Pons (tissue), 1 donor: ENCODE data around the gene BCR.
"Not testable (repeated sequence)": the region's sequence is repeated elsewhere in the genome, so short reads cannot be mapped to it uniquely, and the experiment has no call there.

Source experiments
- DNase-seq: peaks from one replicate; pipeline ENCODE4 v3.0.0-alpha.2; 2016; ENCODE audit warnings: low spot score

BCR gene

DNA sequence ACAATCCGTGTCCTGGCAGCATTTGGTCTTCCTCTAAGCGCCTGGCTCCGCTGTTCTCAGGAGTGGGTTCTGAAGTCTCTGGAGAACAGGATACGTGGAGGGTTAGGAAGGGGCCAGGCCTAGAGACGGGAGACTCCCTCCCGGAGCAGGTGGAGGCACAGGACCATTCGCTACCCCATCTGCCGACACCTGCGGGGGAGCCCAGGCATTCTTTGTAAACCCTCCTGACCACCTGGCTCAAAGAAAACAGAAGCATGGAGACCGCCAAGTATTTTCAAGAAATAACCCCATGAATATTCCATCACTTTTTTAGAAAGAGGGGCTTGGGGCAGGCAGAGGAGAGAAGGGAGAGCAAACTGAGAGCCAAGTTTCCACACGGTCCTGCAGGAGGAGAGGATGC lies 136.3 kb downstream of the BCR start:
- DNase-seq, result not testable (repeated sequence)

DNA sequence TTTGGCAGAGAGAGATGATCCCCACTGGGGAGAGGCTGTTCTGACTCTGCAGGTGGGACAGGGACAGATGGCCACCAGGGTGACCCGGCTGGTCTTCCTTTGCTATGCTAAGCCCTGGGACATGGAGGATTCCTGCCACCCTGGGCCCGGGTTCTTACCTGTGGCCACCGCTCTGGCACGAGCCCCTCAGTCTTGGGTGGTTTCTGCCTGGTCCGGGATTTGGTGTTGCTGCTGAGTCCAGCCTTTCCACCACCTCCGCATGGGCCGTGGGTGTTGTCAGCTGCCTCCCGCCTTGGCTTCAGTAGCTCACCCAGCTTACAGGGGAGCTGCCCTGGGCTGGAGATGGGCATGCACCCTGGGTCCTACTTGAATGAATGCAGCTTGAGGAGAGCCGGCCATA lies 138.0 kb downstream of the BCR start:
- DNase-seq, result not testable (repeated sequence)

DNA sequence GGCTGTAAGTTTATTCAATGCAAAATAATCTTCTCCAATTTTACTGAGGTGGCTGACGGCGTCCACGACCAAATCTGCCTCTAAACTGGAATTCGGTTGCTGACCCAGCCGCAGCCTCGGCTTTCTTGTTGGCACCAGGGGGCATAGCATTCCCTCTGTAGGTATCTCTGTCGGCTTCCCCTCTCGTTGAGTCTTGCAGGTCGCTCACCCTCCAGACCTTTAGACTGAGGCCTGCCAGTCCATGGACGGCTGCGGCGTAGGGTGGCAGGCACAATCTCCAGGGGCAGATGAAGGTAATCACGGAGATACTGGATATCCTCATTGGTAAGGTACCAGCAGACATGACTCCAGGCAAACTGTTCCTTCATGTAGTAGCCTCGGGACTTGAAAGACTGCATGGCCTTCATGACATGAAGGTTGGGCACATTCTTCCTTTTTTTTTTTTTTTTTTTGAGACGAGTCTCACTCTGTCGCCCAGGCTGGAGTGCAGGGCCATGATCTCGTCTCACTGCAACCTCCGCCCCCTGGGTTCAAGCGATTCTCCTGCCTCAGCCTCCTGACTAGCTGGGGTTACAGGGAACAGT lies 142.3 kb downstream of the BCR start:
- not testable (repeated sequence) for DNase-seq

DNA sequence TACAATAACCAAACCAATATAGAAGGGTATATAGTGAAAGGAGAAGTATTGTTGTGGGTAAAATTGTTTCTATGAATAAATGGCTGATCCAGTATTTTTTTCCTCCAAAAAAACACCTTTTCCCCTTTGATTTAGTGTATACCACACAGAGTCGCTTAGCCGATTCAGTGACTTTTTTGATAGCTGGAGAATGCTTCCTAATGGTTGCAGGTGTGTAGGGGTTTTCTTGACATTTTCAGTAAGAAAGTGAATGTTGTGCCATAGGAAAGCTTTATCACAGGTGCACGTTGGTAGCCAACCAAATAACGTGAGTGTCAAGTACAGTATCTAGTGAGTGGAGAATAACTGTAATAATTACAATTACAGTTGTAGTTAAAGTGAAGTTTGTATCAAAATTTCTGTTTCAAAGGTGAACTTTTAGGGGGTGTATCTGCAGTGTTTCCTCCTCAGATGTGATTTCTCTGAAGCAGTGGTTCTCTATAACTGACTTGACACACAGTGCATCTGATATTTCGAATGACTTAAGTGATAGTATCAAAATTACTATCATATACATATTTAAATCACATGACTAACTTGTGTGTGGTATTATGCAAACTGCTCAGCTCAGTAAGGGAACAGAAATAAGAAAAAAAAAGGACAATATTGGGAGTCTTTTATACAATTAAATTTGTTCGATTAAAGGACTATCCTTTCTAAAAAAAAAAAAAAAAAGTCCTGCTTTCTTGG lies 143.8 kb downstream of the BCR start:
- DNase-seq, result not testable (repeated sequence)

DNA sequence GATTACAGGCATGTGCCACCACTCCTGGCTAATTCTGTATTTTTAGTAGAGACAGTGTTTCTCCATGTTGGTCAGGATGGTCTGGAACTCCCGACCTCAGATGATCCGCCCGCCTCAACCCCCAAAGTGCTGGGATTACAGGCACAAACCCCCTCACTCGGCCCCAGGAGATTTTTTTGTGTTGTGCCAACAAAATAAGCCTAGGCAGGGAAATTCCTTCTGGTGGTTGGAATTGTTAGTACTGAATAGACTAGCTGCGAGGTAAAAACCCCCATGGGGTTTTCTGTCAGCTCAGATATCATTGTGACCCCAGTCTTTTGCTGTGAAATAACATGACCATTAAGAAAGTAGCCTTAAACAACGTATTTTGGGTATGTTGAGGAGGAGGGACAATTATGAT lies 144.9 kb downstream of the BCR start:
- no peak for DNase-seq

DNA sequence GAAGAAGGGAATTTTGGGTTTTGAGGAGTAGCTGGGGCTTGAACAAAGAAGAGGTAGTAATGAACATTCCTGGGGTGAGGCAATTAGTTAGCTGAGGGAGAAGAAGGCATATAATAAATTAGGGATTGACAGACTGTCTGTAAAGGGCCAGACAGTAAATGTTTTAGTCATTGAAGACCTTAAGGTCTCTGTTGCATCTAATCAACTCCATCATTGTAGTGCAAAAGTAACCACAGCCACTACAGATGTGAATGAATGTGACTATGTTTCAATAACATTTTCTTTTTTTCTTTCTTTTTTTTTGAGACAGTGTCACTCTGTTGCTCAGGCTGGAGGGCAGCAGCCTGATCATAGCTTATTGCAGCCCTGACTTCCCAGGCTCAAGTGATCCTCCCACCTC lies 153.5 kb downstream of the BCR start:
- DNase-seq, result not testable (repeated sequence)

DNA sequence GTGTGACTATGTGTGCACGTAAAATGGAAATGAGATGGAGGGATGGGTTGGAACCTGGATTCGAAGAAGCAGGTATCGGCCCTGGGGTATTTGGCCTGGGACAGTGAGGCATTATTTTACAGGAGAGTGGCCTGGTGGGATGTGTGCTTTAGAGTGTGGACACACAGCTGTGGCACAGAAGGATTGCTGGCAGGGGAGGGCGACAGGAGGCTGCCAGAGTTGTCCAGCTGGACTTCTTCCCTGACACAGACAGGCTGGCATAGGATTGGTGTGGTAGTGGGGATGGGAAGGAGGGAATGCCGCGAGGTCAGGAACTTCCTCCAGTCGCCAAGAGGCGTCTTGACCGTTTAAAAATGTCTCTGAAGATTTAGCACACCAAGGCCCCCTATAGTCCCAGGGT lies 157.4 kb downstream of the BCR start:
- not testable (repeated sequence) for DNase-seq

DNA sequence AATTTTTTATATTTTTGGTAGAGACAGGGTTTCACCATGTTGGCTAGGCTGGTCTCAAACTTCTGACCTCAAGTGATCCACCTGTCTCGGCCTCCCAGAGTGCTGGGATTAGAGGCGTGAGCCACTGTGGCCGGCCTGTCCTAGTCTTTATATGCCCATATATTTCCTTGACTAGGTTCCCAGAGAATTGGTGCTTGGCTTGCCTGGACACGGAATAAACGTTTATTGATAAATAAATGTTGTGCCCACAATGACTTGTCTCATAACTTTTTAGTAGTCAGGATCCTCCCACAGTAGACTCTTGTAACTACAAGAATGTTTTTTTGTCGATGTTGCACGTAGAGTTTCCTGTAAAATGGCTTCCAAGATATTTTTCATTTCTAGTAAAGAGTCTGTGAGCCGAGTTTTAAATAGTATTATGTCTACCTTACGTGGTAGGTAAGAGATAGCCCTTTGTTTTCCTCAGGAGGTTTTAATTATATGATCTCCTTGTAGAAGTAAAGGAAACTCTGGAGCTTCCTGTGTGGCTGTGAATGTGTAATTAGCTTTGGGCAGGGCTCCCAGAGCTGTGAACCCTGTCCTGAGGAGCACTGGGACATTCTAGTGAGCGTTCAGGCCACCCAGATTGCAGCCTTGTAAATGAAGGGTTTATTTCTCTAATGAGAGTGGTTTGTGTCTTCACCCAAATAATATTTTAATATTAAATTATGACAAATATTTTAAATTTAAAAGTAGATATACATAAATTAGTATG lies 161.8 kb downstream of the BCR start:
- not testable (repeated sequence) for DNase-seq

DNA sequence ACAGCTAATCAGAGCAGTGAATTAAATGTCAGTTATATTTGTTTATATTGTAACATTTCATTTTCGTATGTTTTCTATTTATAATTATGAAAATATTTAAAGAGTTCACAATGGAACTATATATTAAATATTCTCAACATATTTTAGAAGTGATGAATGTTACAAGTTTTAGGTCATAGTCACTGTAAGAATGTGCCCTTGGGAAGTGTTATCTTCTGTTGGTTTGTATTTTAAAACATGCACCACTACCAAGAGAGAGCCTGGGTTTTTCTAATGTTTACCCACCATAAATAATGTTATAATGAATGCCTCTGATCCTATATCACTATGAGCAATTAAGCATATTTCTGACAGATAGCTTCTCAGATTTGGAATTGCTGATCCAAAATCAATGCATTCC lies 171.0 kb downstream of the BCR start:
- DNase-seq, result no peak

DNA sequence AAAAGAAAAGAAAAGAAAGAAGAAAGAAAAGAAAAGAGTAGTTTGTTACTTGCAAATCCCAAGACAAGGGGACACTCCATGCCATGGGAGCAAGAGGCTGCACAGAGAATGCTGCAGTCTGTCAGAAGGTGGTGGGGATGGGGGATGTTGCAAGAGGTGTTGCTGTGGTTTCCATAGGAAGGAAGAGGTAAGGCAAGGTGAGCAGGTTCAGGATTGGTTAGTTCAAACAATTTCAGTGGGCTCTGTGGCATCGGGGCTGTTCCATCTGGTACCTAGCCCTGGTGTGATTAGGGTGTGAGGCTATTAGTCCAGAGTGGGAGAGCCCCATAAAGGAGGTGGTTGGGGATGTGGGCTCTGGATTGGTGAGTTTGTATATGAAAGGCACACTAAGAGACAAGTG lies 172.7 kb downstream of the BCR start:
- no peak for DNase-seq

DNA sequence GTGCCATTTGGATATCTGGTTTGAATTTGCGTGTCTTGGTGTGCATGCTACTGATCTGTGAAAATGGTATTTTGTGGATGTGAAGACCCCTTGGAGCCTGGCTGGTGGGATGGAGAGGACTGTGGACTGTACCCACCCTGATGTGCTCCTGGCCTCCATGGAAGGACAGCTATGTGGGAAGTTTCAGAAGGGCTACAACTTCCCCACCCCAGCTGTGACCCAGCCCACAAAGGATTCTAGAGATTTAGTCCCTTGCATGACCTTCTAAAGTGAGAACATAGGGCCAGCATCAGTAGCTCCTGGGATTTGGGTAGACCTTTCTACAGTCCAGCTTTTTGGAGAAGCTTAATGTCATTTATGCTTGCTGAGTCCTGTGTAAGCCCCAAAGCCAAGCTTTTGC lies 173.4 kb downstream of the BCR start:
- no peak for DNase-seq

DNA sequence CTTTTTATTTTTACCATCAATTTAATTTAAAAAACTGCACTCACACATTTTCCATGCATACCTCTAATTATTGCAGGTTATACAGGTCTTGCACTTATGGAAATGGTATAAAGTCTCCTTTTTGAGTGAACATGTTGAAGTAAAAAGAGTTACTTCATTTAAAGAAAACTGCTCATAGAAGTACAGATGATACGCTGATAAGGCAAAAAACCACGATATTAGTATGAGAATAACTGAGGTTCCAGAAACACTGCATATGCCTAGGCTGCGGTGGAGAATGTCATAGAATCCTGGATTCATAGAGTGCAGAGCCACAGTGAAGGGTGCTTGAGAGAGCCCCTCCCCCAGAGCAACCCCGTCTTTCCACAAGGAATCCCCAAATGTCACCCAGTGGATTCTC lies 175.8 kb downstream of the BCR start:
- no peak for DNase-seq

DNA sequence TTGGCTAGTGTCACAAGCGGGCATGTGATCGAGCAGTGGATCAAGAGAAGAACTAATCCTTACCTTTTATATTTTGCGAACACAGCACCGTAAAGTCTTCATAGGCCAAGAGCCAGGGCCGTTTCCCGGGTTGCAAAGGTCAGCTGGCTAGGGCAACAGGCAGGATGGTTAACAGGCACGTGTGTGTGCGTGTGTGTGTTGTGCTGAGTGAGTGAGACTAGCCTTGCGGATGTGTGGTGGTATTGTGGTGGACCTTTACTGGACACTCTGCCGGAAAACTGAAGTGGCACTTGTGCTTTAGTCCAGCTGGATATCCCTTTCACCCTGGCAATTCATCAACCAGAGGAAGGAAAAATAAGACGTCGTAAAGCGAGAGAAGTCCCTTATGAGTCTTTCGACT lies 176.7 kb downstream of the BCR start:
- no peak for DNase-seq

DNA sequence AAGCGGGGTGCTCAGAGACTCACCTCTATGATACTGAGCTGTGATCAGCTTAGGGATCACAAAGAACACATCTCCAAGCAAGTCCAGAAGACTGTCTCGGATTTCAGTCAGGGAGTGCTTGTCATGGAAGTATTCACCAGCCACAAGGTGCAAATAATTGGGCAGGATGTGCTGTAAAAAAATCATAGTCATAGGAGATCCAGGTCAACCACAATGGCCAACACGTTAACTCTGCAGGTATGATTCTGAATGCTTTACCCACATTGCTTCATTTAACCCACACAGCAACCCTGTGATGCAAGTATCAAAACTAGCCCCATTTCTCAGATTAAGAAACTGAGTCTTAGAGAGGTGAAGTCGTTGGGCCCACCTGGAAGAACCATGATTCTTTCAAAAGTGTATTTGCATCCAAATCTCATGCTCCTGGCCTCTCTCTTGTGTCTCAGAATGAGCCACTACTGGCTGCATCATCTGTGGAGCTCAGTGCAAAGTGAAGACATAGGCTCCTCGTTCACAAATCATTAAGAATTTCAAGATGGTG lies 179.3 kb downstream of the BCR start:
- no peak for DNase-seq

DNA sequence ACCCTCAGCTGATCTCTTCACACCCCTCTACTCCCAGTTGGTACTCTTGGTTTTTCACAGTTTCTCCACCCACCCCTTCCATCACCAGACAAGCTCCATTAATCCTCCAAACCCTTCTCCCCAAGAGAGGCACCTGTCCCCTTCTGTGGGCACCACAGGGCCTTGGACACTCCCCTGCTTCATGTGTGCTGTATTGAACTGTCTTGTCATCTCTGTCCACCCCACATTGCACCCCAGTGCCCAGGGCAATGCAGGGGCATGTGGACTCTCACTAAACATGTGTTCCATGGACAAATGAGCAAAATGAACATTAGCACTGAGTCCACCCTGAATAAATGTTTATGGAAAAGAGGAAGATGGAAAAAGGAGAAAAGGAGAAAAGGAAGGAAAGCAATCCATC lies 181.4 kb downstream of the BCR start:
- DNase-seq, result no peak

DNA sequence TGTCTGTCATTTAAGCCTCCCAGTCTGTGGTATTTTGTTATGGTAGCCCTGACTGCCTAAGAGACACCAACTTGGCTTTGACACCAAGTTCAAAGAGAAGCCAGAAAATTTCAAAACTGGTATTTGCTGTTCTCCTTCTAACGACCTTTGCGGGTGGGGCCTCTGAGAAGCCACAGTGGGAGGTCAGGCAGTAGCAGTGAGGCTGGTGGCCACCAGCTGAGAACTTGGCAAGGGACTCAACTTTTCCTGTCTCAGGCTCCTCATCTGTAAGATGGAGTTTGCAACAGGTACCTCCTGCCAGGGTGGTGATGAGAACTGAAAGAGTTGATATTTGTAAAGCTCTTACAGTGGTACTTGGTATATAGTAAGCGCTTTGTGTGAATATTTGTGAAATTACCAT lies 183.4 kb downstream of the BCR start:
- DNase-seq, result no peak

DNA sequence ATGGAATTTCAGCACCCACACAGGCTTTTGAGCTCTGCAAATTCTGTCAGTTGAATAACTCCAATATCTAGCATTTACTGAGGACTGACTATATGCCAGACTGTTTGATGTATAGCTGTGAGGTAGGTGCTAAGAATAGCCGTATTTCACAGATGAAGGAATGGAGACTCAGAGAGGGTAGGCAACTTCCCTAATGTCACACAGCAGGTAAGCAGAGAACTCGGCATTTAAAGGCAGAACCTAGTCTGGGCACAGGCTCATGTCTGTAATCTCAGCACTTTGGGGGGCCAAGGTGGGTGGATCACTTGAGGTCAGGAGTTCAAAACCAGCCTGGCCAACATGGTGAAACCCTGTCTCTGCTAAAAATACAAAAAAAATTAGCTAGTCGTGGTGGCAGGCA lies 184.1 kb downstream of the BCR start:
- DNase-seq, result no peak

DNA sequence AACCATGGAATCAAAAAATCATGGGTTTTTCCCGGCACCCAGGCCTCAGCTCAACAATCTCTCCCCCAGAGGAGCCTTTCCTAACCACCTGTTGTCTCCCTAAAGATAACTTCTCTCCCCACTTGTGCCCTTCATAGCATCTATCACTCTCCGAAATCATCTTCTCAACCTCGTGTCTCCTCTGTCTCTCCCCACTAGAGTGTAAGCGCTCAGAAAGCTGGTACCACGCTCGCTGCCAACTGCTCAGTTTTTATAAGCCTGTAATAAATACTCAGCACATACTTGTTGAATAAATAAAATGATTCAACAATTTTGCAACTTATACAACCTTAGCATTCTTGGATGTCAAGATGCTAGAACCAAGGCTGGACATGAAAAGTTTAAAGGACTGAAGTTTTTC lies 185.2 kb downstream of the BCR start:
- DNase-seq, result no peak

DNA sequence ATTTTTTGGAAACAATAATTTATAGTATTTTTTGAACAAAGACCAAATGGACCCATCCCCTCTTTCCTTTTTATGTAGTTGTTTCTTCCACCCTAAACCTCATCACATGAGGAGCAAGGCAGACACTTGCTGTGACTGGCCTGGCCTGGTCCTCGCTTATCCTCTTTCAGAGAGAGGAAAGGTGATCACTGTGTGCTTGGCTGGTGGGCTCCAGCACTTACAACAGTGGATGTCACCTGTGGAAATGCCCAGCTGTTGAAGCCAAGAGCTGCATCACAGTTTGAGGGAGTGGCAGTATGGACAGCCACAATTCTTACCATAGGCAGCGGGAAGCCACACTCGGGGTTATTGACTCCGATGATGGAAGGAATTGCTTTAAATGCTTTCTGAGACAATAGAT lies 185.7 kb downstream of the BCR start:
- DNase-seq, result no peak

DNA sequence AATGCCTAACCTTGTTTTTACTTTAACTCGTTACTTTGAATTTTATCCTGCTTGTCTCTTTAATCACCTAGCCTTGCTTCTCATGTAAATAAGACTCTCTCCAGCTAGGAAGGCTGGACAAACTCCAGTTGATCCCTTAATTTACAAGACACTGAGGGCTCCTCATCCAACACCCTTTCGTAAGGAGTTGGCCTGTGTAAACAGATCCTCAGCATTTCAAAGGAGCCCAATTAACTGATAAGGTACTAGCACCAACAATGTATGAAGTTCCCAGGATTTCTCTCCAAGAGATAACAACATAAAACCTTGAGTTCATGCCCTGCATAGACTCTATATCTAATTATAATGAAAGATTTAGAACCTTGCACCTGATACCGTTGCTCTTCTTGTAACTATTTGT lies 186.9 kb downstream of the BCR start:
- DNase-seq, result not testable (repeated sequence)
